Testis (tissue), 3 donors: ENCODE data around the gene GRM5. TPM values are rescaled to one million over a fixed set of nuclear protein-coding genes. Genes with fewer than 3 reads are reported as not detected.

Source experiments
- DNase-seq: peaks from one replicate; pipeline ENCODE4 v3.0.0-alpha.2; 2019
- H3K27ac ChIP-seq, 2 donors: fragments of 200-600 bp; sonication (generic); one replicate each; pipeline ENCODE4 v1.5.1; 2019
- H3K27me3 ChIP-seq: fragments of 200-600 bp; sonication (generic); one replicate; pipeline ENCODE4 v1.5.1; 2019
- H3K36me3 ChIP-seq: fragments of 200-600 bp; sonication (generic); one replicate; pipeline ENCODE4 v1.5.1; 2017; ENCODE audit warnings: low read depth; ENCODE audit errors: missing control alignments
- H3K4me1 ChIP-seq: fragments of 200-600 bp; sonication (generic); one replicate; pipeline ENCODE4 v1.5.1; 2019
- H3K4me3 ChIP-seq, 2 donors: fragments of 200-600 bp; sonication (generic); one replicate each; pipeline ENCODE4 v1.5.1; 2017 to 2019
- H3K9me3 ChIP-seq: fragments of 200-600 bp; sonication (generic); one replicate; pipeline ENCODE4 v1.5.1; 2017
- CTCF ChIP-seq, 3 experiments: fragments of 450-650 bp in 2 of 3; fragments of 200-600 bp in 1 of 3; sonication (generic) in 1 of 3; IDR thresholded peaks; one replicate each; pipeline ENCODE4 v1.5.1; 2016 to 2019; ENCODE audit warnings: antibody characterized with exemption in 3 of 3, mild to moderate bottlenecking in 2 of 3, moderate library complexity in 1 of 3
- POLR2A ChIP-seq: fragments of 450-650 bp; IDR thresholded peaks from one replicate; pipeline ENCODE4 v1.6.1; 2017; ENCODE audit warnings: antibody characterized with exemption, mild to moderate bottlenecking, moderate library complexity
- WGBS, 2 donors: methylation state at CpG; one replicate each; pipeline ENCODE4 v1.1.5; 2018; 5-methylcytosine and 5-hydroxymethylcytosine counted together
- intact Hi-C: fragments of 100-400 bp; cut with DNase I; formaldehyde crosslinking; loops from one replicate; pipeline ENCODE4 v1.15.1; 2023; ENCODE audit warnings: low total_unique reads
- polyA plus RNA-seq: library from polyadenylated mRNA; stranded (reverse); fragments of 350-450 nt; fragmentation: Illumina TruSeq; extraction: RNeasy Lipid Tissue Mini Kit (QIAGEN cat#74804); gene quantifications from one replicate; pipeline ENCODE4 v1.2.3, GENCODE V29; 2014; ENCODE audit warnings: low read depth, low replicate concordance; ENCODE audit not compliant: insufficient read depth
- total RNA-seq, 2 donors: library from RNA; depleted of rRNA; stranded (reverse); fragments of >200 nt; gene quantifications; one replicate each; pipeline ENCODE4 v1.2.3, GENCODE V29; 2016

Gene GRM5
- total and polyA plus RNA-seq, 3 donors from 2014 or later: 2.3 to 4.9 (median 2.8) TPM

DNA sequence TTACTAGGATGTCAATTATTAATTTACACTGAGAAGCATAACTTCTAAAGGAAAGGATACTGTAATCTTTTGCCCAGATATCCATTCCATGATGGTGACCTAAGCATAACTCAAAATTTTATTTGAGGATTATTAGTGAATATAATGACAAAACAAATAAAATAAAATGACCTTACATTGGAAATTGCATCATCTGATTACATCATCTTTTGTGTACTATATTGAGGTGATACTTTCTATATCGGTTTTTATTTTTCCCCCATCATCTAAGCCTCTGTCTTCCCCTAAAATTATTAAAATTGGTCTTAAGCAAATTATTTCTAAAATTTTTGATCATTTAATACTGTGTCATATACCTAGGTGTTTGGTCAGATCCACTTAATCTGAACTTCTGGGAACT lies 578.1 kb downstream of the GRM5 start:
- no peak overlapping the region for H3K27ac ChIP-seq
- WGBS, 2 donors: 89 to 98% methylated on average over 1 of the region's 1 CpG
- H3K4me3 ChIP-seq: no peak overlapping the region
- no peak for DNase-seq
- no peak for TF ChIP-seq CTCF (IDR thresholded peaks at IDR 0.05)
- TF ChIP-seq POLR2A: no peak
- no peaks in the 10 kb centered on the region for H3K4me1 ChIP-seq
- intact Hi-C loops: no loop called here
- H3K9me3 ChIP-seq: no peaks in the 10 kb centered on the region
- no peaks in the 10 kb centered on the region for H3K36me3 ChIP-seq
- no peaks in the 10 kb centered on the region for H3K27me3 ChIP-seq

DNA sequence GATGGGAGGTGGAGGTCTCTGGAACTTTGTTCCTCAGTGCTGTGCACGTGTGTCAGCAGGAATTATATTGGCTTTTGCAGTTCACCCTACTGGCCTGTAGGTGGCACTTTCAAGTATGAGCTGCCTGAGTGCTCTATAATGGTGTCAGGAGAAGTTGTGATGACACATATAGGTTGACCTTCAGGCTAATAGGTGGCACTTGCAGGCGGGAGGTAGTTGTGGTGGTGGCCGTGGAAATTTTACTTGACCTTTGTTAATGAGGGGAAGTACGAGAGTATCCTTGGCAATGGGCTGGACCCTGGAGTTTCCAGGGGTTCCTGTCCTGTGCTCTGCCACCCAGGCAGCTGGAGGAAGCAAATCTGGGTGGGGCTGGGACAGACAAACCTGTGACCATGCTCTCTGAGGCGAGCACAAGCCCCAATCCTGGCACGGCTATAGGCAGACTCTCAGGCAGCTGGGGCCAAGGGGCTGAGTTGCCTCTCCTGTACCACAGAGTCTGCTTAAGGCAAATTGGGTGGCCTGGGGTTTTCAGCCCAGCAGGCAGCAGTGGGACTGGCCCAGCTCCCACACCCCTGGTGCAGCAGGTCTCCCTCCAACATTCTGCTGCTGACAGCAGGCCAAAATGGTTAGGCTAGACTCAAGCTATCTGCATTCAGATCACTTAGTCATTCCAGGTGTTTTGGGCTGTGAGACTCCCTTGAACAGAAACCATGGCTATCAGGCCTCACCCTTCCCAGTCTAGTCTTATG lies 580.7 kb downstream of the GRM5 start:
- peak; percentile 53 for DNase-seq
- Histone ChIP-seq H3K9me3 (no peaks in the 10 kb centered on the region), H3K27ac (no peak overlapping the region), H3K4me3 (no peak overlapping the region), H3K36me3 (no peaks in the 10 kb centered on the region), H3K27me3 (no peaks in the 10 kb centered on the region), H3K4me1 (no peaks in the 10 kb centered on the region)
- 72 to 86% methylated on average over 4 to 6 of the region's 6 CpGs for WGBS, 2 donors
- intact Hi-C loops: no loop called here
- no peak for TF ChIP-seq POLR2A
- TF ChIP-seq CTCF (IDR thresholded peaks at IDR 0.05): peak in 2 of 3 experiments; percentile 58 to 82

DNA sequence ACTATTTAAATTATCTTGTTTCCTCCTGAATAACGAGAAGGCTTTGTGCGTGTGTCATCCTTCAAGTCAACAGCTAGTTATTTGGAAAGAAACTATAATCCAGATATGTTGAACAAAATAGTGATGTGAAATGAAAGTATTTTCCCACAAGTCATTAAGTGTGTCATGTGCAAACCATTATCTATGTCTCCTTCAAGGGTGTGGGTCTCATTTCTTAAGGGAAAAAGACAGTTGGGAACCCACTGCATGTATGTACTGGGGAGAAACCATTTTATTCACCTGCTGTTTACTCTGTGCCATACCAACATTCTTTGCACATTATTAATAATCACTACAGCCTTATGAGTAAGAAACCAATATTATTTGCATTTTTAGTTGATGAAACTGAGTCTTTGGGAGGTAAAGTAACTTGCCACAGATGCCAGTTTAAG lies 582.9 kb downstream of the GRM5 start:
- H3K27me3 ChIP-seq: no peaks in the 10 kb centered on the region
- WGBS, 2 donors: 89 to 91% methylated on average over 2 of the region's 2 CpGs
- H3K27ac ChIP-seq: no peak overlapping the region
- no peak for DNase-seq
- intact Hi-C loops: no loop called here
- no peak overlapping the region for H3K4me3 ChIP-seq
- H3K36me3 ChIP-seq: no peaks in the 10 kb centered on the region
- no peak for TF ChIP-seq POLR2A
- TF ChIP-seq CTCF (IDR thresholded peaks at IDR 0.05): no peak
- H3K9me3 ChIP-seq: no peaks in the 10 kb centered on the region
- H3K4me1 ChIP-seq: no peaks in the 10 kb centered on the region

- H3K4me3 ChIP-seq: no peak overlapping the region
- peak; percentile 31 for DNase-seq
- H3K4me1 ChIP-seq: no peaks in the 10 kb centered on the region
- 54 to 60% methylated on average over 1 of the region's 1 CpG for WGBS, 2 donors
- no peaks in the 10 kb centered on the region for H3K36me3 ChIP-seq
- TF ChIP-seq POLR2A (no peak), CTCF (IDR thresholded peaks at IDR 0.05) (no peak)
- H3K9me3 ChIP-seq: no peaks in the 10 kb centered on the region
- no peaks in the 10 kb centered on the region for H3K27me3 ChIP-seq
- intact Hi-C loops: no loop called here
- H3K27ac ChIP-seq: no peak overlapping the region
Observed at GRCh38 chr11:88480223-88480622, 585.6 kb downstream of the GRM5 start.
